Keratinocyte (primary cell): ENCODE results near the gene CDS2. TPM values are rescaled to one million over a fixed set of nuclear protein-coding genes. Genes with fewer than 3 reads are reported as not detected.

Experiments
- DNase-seq: peaks from one replicate; pipeline ENCODE4 v3.0.0-alpha.2; 2011; ENCODE audit warnings: low read depth, missing footprints, low spot score
- FAIRE-seq: peaks from 2 replicates; lab custom pipeline; 2011; peaks lifted over from hg19 to GRCh38; lab: Jason Lieb, UNC
- H2AFZ ChIP-seq: 2 replicates; pipeline ENCODE4 v1.6.0; 2012; ENCODE audit warnings: low read length, control low read depth, inconsistent platforms; ENCODE audit not compliant: control insufficient read depth
- H3K27ac ChIP-seq: 2 replicates; pipeline ENCODE4 v1.5.1; 2011; ENCODE audit warnings: low read length; ENCODE audit not compliant: control insufficient read depth, insufficient read depth
- H3K27me3 ChIP-seq: 3 replicates; pipeline ENCODE4 v1.6.0; 2011; ENCODE audit warnings: low read length; ENCODE audit not compliant: control insufficient read depth, insufficient read depth; ENCODE audit errors: extremely low read depth
- H3K36me3 ChIP-seq, 2 experiments: 2 replicates in 1 of 2; 3 replicates in 1 of 2; pipeline ENCODE4 v1.5.1; 2011; ENCODE audit warnings: low read length in 2 of 2, mild to moderate bottlenecking in 1 of 2; ENCODE audit not compliant: control insufficient read depth in 2 of 2, insufficient read depth in 2 of 2; ENCODE audit errors: extremely low read depth in 1 of 2
- H3K4me1 ChIP-seq: 3 replicates; pipeline ENCODE4 v1.5.1; 2011; ENCODE audit warnings: low read length; ENCODE audit not compliant: control insufficient read depth, insufficient read depth; ENCODE audit errors: extremely low read depth
- H3K4me2 ChIP-seq: 3 replicates; pipeline ENCODE4 v1.6.0; 2011; ENCODE audit warnings: low read depth, low read length; ENCODE audit not compliant: control insufficient read depth, insufficient read depth; ENCODE audit errors: extremely low read depth
- H3K4me3 ChIP-seq, 3 experiments: fragments of 200-600 bp in 1 of 3; sonication (generic) in 1 of 3; 2 replicates in 2 of 3; 3 replicates in 1 of 3; pipeline ENCODE4 v1.5.1; 2011 to 2016; ENCODE audit warnings: low read length in 3 of 3, mild to moderate bottlenecking in 3 of 3, control low read depth in 2 of 3, inconsistent platforms in 1 of 3, low read depth in 1 of 3, mixed read lengths in 1 of 3, mixed run types in 1 of 3, moderate library complexity in 1 of 3; ENCODE audit not compliant: control insufficient read depth in 2 of 3, insufficient read depth in 2 of 3; ENCODE audit errors: extremely low read depth in 1 of 3
- H3K79me2 ChIP-seq: 2 replicates; pipeline ENCODE4 v1.6.0; 2012; ENCODE audit warnings: low read length; ENCODE audit not compliant: control insufficient read depth, insufficient read depth
- H3K9ac ChIP-seq: 3 replicates; pipeline ENCODE4 v1.6.0; 2011; ENCODE audit warnings: low read length; ENCODE audit not compliant: control insufficient read depth, insufficient read depth; ENCODE audit errors: extremely low read depth
- H3K9me1 ChIP-seq: 3 replicates; pipeline ENCODE4 v1.6.0; 2011; ENCODE audit warnings: low read length; ENCODE audit not compliant: control insufficient read depth, insufficient read depth; ENCODE audit errors: extremely low read depth
- H3K9me3 ChIP-seq: 2 replicates; pipeline ENCODE4 v1.5.1; 2012; ENCODE audit warnings: low read depth, low read length; ENCODE audit not compliant: control insufficient read depth
- H4K20me1 ChIP-seq: 3 replicates; pipeline ENCODE4 v1.6.0; 2011; ENCODE audit warnings: low read length; ENCODE audit not compliant: control insufficient read depth, insufficient read depth; ENCODE audit errors: extremely low read depth
- EZH2 ChIP-seq: IDR thresholded peaks from one replicate; pipeline ENCODE4 v1.6.1; 2012; ENCODE audit warnings: inconsistent platforms, mild to moderate bottlenecking, low read length, moderate library complexity
- dilution Hi-C: fragments of 300-500 bp; cut with MboI; formaldehyde crosslinking; loops from one replicate; pipeline ENCODE4 v1.7.0; 2020; ENCODE audit warnings: low sequenced_read_pairs; ENCODE audit not compliant: extremely low pct_ligation_motif_present
- polyA plus RNA-seq, 5 experiments: library from polyadenylated mRNA; depleted of rRNA in 3 of 5; stranded (reverse) in 3 of 5; stranded (forward) in 1 of 5; unstranded in 1 of 5; fragments of >200 nt; gene quantifications; 1 replicate in 1 of 5; 2 replicates in 3 of 5; 3 replicates in 1 of 5; pipeline versions ENCODE4 v1.2.1 to v1.2.3, GENCODE V29; 2011 to 2012; ENCODE audit warnings: missing spikeins in 2 of 5, low read depth in 1 of 5, low replicate concordance in 1 of 5
- TF ChIP-seq, protein P1 (sequence below), 3 experiments: IDR thresholded peaks in 1 of 3; conservative IDR thresholded peaks in 1 of 3; optimal IDR thresholded peaks in 1 of 3; 2 replicates in 2 of 3; 3 replicates in 1 of 3; pipeline versions ENCODE3 to v1.5.1; 2011; ENCODE audit warnings: low read length in 3 of 3, mild to moderate bottlenecking in 3 of 3, moderate library complexity in 2 of 3, control low read depth in 1 of 3, inconsistent platforms in 1 of 3; ENCODE audit not compliant: insufficient read depth in 2 of 3; ENCODE audit errors: extremely low read depth in 1 of 3

Gene CDS2
- polyA plus RNA-seq, 1 donor (not counting 4 experiments of a cell fraction or from before 2014, with no cell fraction given): 67.1 TPM

DNA sequence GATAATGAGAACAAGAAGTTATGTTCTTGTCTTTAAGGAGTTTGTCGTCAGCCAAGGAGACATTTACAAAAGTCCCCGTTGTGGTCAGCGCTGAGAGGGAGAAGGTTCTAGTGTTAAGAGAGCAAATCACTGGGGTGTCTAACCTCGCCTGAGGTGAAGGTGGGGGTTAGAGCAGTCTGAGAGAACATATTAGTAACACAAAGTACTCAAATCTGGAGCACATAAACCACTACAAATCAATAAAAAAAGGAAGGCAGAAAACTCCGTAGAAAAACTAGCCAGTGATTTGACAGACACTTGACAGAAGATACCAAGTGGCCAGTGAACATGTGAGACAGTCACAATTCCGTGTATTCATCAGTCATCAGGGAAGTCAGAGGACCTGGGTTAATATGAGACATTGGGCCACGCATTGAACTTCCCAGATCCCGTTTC lies 45.4 kb downstream of the CDS2 start:
- Histone ChIP-seq H3K27me3 (no peaks in the 10 kb centered on the region), H2AFZ (no peak overlapping the region), H3K36me3 (peaks cover 10% of the 10 kb centered on the region in 2 experiments), H3K4me1 (peaks cover 12% of the 10 kb centered on the region), H3K79me2 (peaks cover 31% of the 10 kb centered on the region), H3K9me3 (no peaks in the 10 kb centered on the region), H4K20me1 (no peaks in the 10 kb centered on the region), H3K4me3 (no peak overlapping the region), H3K27ac (no peak overlapping the region), H3K9ac (no peak overlapping the region), H3K4me2 (no peak overlapping the region), H3K9me1 (peaks cover 4% of the 10 kb centered on the region)
- no peak for DNase-seq
- no peak for FAIRE-seq
- TF ChIP-seq, protein P1, sequence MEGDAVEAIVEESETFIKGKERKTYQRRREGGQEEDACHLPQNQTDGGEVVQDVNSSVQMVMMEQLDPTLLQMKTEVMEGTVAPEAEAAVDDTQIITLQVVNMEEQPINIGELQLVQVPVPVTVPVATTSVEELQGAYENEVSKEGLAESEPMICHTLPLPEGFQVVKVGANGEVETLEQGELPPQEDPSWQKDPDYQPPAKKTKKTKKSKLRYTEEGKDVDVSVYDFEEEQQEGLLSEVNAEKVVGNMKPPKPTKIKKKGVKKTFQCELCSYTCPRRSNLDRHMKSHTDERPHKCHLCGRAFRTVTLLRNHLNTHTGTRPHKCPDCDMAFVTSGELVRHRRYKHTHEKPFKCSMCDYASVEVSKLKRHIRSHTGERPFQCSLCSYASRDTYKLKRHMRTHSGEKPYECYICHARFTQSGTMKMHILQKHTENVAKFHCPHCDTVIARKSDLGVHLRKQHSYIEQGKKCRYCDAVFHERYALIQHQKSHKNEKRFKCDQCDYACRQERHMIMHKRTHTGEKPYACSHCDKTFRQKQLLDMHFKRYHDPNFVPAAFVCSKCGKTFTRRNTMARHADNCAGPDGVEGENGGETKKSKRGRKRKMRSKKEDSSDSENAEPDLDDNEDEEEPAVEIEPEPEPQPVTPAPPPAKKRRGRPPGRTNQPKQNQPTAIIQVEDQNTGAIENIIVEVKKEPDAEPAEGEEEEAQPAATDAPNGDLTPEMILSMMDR (optimal IDR thresholded peaks at IDR 0.05 in 1 of 3, IDR thresholded peaks at IDR 0.05 in 1 of 3, conservative IDR thresholded peaks at IDR 0.05 in 1 of 3; ENCODE audit: extremely low read depth in 1 of 3, insufficient read depth in 2 of 3, low read length in 3 of 3): no peak
- dilution Hi-C loops: no loop called here

DNA sequence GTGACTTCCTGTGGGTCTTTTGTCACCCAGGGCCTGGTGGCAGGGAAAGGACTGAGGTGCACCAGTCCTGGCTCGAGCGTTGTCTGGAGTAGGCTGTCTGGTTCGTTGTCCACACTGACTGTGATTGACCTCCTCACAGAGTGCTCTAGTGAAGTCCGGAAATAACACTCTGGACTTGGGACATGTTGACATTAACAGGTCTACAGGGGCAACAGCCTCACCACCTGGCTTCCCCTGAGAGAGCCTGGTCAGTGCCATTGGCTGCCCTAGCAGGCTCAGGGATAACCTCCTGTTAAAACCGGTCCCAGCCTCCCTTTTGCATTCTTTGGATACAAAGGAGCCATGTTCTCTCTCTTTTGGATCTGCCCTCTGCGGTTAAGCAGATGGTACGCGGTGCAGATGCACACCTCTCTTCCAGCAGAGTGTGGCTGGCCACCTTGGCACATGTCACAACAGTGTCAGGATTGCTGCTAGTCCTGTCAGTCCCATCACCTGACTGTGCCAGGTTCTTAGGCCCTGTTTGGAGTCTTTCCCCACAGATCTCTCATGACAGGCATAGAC lies 46.2 kb downstream of the CDS2 start:
- H3K4me2 ChIP-seq: no peak overlapping the region
- H3K9me3 ChIP-seq: no peaks in the 10 kb centered on the region
- peaks cover 10 to 12% of the 10 kb centered on the region in 2 experiments for H3K36me3 ChIP-seq
- TF ChIP-seq EZH2: no peak
- TF ChIP-seq, protein P1 (optimal IDR thresholded peaks at IDR 0.05 in 1 of 3, IDR thresholded peaks at IDR 0.05 in 1 of 3, conservative IDR thresholded peaks at IDR 0.05 in 1 of 3; ENCODE audit: extremely low read depth in 1 of 3, insufficient read depth in 2 of 3, low read length in 3 of 3): no peak
- dilution Hi-C loops: no loop called here
- H2AFZ ChIP-seq: no peak overlapping the region
- no peak overlapping the region for H3K4me3 ChIP-seq
- FAIRE-seq (no peak), DNase-seq (no peak)
- H3K27me3 ChIP-seq: no peaks in the 10 kb centered on the region
- H3K4me1 ChIP-seq: peaks cover 12% of the 10 kb centered on the region
- H4K20me1 ChIP-seq: no peaks in the 10 kb centered on the region
- H3K9me1 ChIP-seq: peaks cover 4% of the 10 kb centered on the region
- peaks cover 31% of the 10 kb centered on the region for H3K79me2 ChIP-seq
- H3K27ac ChIP-seq: no peak overlapping the region
- H3K9ac ChIP-seq: no peak overlapping the region
